A549 (cell line): ENCODE data around the gene TRPM5. TPM values are rescaled to one million over a fixed set of nuclear protein-coding genes. Genes with fewer than 3 reads are reported as not detected.

ENCODE experiments used
- ATAC-seq, 2 experiments: fragments of 200-7000 bp in 1 of 2; fragments of >200 bp in 1 of 2; cut with Nextera tagmentation in 1 of 2; cut with Tn5 transposase in 1 of 2; 3 replicates each; pipeline versions ENCODE4 v1.8.0 to v1.9.1; 2018 to 2020; ENCODE audit warnings: mild to moderate bottlenecking in 1 of 2, moderate library complexity in 1 of 2
- CTCF ChIA-PET: fragments of 300-600 bp; sonication (Branson Sonifier 250); formaldehyde crosslinking; extraction: SDS; loops from one replicate; lab custom pipeline; 2021; ENCODE audit warnings: antibody characterized with exemption, inconsistent platforms; lab: Yijun Ruan, JAX
- POLR2A ChIA-PET: fragments of 350-600 bp; formaldehyde crosslinking; extraction: SDS; loops from one replicate; lab custom pipeline; 2021; ENCODE audit warnings: antibody characterized with exemption, inconsistent platforms; lab: Yijun Ruan, JAX
- DNase-seq, 2 experiments: peaks; one replicate each; pipeline versions ENCODE4 v3.0.0 to v3.0.0-alpha.2; 2011 to 2016; ENCODE audit warnings: low read depth in 1 of 2, low spot score in 1 of 2
- FAIRE-seq: peaks from 2 replicates; lab custom pipeline; 2011; peaks lifted over from hg19 to GRCh38; lab: Jason Lieb, UNC
- H3K27ac ChIP-seq, 2 experiments: fragments of >200 bp; sonication (Bioruptor Twin); formaldehyde crosslinking; 3 replicates each; pipeline ENCODE4 v1.5.1; 2016 to 2017
- H3K4me1 ChIP-seq: fragments of >200 bp; sonication (Bioruptor Twin); formaldehyde crosslinking; 3 replicates; pipeline ENCODE4 v1.6.1; 2016
- H3K4me2 ChIP-seq: fragments of >200 bp; sonication (Bioruptor Twin); formaldehyde crosslinking; 3 replicates; pipeline ENCODE4 v1.6.1; 2016
- H3K4me3 ChIP-seq: fragments of >200 bp; sonication (Bioruptor Twin); formaldehyde crosslinking; 3 replicates; pipeline ENCODE4 v1.5.1; 2016
- H3K9me3 ChIP-seq: fragments of >200 bp; sonication (Bioruptor Twin); formaldehyde crosslinking; 3 replicates; pipeline ENCODE4 v1.6.1; 2016
- CBX2 ChIP-seq: fragments of 200-600 bp; sonication (generic); IDR thresholded peaks from 2 replicates; pipeline ENCODE4 v1.6.1; 2016; ENCODE audit warnings: low read depth, mild to moderate bottlenecking, borderline replicate concordance
- CBX8 ChIP-seq: fragments of 200-600 bp; sonication (generic); IDR thresholded peaks from 2 replicates; pipeline ENCODE4 v1.6.1; 2016
- E2F6 ChIP-seq: IDR thresholded peaks from 2 replicates; pipeline ENCODE4 v1.6.1; 2012; ENCODE audit warnings: low read depth, borderline replicate concordance
- EP300 ChIP-seq, 2 experiments: fragments of >200 bp; sonication (Bioruptor Twin); formaldehyde crosslinking; IDR thresholded peaks; 2 replicates in 1 of 2; 3 replicates in 1 of 2; pipeline ENCODE4 v1.6.1; 2016 to 2017
- GATA3 ChIP-seq: IDR thresholded peaks from 2 replicates; pipeline ENCODE4 v1.6.1; 2012; ENCODE audit warnings: borderline replicate concordance
- HOXB5 ChIP-seq: fragments of 250-450 bp; sonication (Bioruptor Pico); IDR thresholded peaks from 2 replicates; pipeline ENCODE4 v1.5.0; 2020; ENCODE audit warnings: mild to moderate bottlenecking, moderate library complexity
- JUN ChIP-seq, 2 experiments: fragments of >200 bp; sonication (Bioruptor Twin); formaldehyde crosslinking; IDR thresholded peaks; 2 replicates in 1 of 2; 3 replicates in 1 of 2; pipeline ENCODE4 v1.6.1; 2016 to 2017
- KDM1A ChIP-seq: fragments of 200-600 bp; sonication (generic); IDR thresholded peaks from 2 replicates; pipeline ENCODE4 v1.6.1; 2016; ENCODE audit warnings: low read depth, mild to moderate bottlenecking
- MAZ ChIP-seq: fragments of 150-350 bp; IDR thresholded peaks from 2 replicates; pipeline ENCODE4 v1.6.1; 2014; ENCODE audit warnings: antibody characterized with exemption, low read depth, low read length, borderline replicate concordance
- MYC ChIP-seq: IDR thresholded peaks from 2 replicates; pipeline ENCODE4 v1.6.1; 2012; ENCODE audit warnings: mild to moderate bottlenecking, inconsistent platforms, low read length, improper control_type of control experiment, borderline replicate concordance
- PBX3 ChIP-seq: IDR thresholded peaks from 2 replicates; pipeline ENCODE4 v1.6.1; 2012
- PHF8 ChIP-seq: fragments of 200-600 bp; sonication (generic); IDR thresholded peaks from 2 replicates; pipeline ENCODE4 v1.6.1; 2016; ENCODE audit warnings: low read depth, mild to moderate bottlenecking, antibody characterized with exemption, moderate library complexity, borderline replicate concordance
- POLR2A ChIP-seq: IDR thresholded peaks from 2 replicates; pipeline ENCODE4 v1.6.1; 2012; ENCODE audit warnings: mild to moderate bottlenecking, low read length
- RCOR1 ChIP-seq: fragments of 150-350 bp; IDR thresholded peaks from 2 replicates; pipeline ENCODE4 v1.6.1; 2014; ENCODE audit warnings: antibody characterized with exemption, low read length, low read depth
- RFX5 ChIP-seq: fragments of 450-650 bp; IDR thresholded peaks from 2 replicates; pipeline ENCODE4 v1.7.1; 2014; ENCODE audit warnings: antibody characterized with exemption, mild to moderate bottlenecking, moderate library complexity
- RNF2 ChIP-seq: fragments of 200-600 bp; sonication (generic); IDR thresholded peaks from 2 replicates; pipeline ENCODE4 v1.6.1; 2016; ENCODE audit warnings: low read depth, mild to moderate bottlenecking, antibody characterized with exemption, moderate library complexity, borderline replicate concordance
- TFCP2L1 ChIP-seq: fragments of 250-450 bp; sonication (Bioruptor Pico); IDR thresholded peaks from 2 replicates; pipeline ENCODE4 v1.5.0; 2021; ENCODE audit warnings: mild to moderate bottlenecking
- ZC3H11A ChIP-seq: fragments of 450-650 bp; IDR thresholded peaks from 2 replicates; pipeline ENCODE4 v1.6.1; 2014; ENCODE audit warnings: antibody characterized with exemption, mild to moderate bottlenecking
- WGBS: methylation state at CpG from one replicate; pipeline ENCODE4 v1.1.6; 2017; ENCODE audit errors: missing lambda C conversion rate; 5-methylcytosine and 5-hydroxymethylcytosine counted together
- polyA plus RNA-seq, 4 experiments: library from polyadenylated mRNA; depleted of rRNA in 3 of 4; stranded (reverse); fragments of >200 nt; fragmentation: RNase III in 1 of 4; extraction: RNeasy Plus Mini Kit Qiagen cat#74134 plus additional on column Dnase treatment in 1 of 4; gene quantifications; 2 replicates in 3 of 4; 3 replicates in 1 of 4; pipeline ENCODE4 v1.2.3, GENCODE V29; 2011 to 2017
- TF ChIP-seq, protein P1 (sequence below): fragments of >200 bp; sonication (Bioruptor Twin); formaldehyde crosslinking; IDR thresholded peaks from 2 replicates; pipeline ENCODE4 v1.6.1; 2016

The TRPM5 gene
- polyA plus RNA-seq, 2 of the 4 experiments (the other 2 are of a cell fraction) = not detected

- no peak overlapping the region for H3K4me2 ChIP-seq
- CTCF ChIA-PET = interaction anchor here (1.5 kb wide), 1 partner anchor 90 kb away, joined by 5 read pairs; no protein-coding TSS in a partner anchor
- TF ChIP-seq GATA3 (no peak), PBX3 (no peak), EP300 (IDR thresholded peaks at IDR 0.05) (no peak), ZC3H11A (no peak), TFCP2L1 (CRISPR knock-in tag) (no peak), POLR2A (no peak), E2F6 (no peak), MAZ (no peak), RNF2 (no peak), CBX2 (no peak), JUN (IDR thresholded peaks at IDR 0.05) (no peak), HOXB5 (CRISPR knock-in tag) (no peak), KDM1A (no peak), RCOR1 (no peak), CBX8 (no peak)
- TF ChIP-seq, protein P1, sequence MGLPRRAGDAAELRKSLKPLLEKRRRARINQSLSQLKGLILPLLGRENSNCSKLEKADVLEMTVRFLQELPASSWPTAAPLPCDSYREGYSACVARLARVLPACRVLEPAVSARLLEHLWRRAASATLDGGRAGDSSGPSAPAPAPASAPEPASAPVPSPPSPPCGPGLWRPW = no peak
- TF ChIP-seq, all 56 proteins: peak for 0
- POLR2A ChIA-PET = no interaction called here
- no peak overlapping the region for H3K4me3 ChIP-seq
- no peaks in the 10 kb centered on the region for H3K9me3 ChIP-seq
- no peak for DNase-seq
- H3K27ac ChIP-seq = no peak overlapping the region
- H3K4me1 ChIP-seq = peaks cover 18% of the 10 kb centered on the region
- no peak for FAIRE-seq
- WGBS = 94% methylated on average over 26 of the region's 26 CpGs
- ATAC-seq = no peak
These were observed 49.0 kb downstream of the TRPM5 start for GRCh38 chr11:2395211-2395730.

DNA sequence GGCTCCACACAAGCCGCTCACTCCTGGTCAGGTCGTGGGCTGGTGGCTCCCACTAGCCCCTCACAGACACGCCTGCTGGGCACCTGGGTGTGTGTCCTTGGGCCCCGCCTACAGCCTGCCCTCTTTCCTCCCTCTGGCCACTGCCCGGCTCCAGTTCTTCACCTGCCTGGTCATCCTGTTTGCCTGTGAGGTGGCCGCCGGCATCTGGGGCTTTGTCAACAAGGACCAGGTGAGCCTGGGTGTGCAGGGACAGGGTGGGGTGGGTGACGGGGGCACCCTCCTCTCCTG is 49.6 kb downstream of the TRPM5 start:
- Histone ChIP-seq H3K4me1 (peaks cover 23% of the 10 kb centered on the region), H3K4me2 (no peak overlapping the region), H3K9me3 (no peaks in the 10 kb centered on the region), H3K27ac (no peak overlapping the region), H3K4me3 (no peak overlapping the region)
- 90% methylated on average over 6 of the region's 8 CpGs for WGBS
- ChIA-PET CTCF (interaction anchor here (1.2 kb wide), 1 partner anchor 87 kb away, joined by 3 read pairs; no protein-coding TSS in a partner anchor), POLR2A (no interaction called here)
- no peak for ATAC-seq
- no peak for DNase-seq
- no peak for FAIRE-seq
- TF ChIP-seq EP300 (IDR thresholded peaks at IDR 0.05) = no peak
- TF ChIP-seq PBX3 = no peak
- TF ChIP-seq ZC3H11A = no peak
- TF ChIP-seq PHF8 = no peak
- TF ChIP-seq MYC = no peak
- no peak for TF ChIP-seq MAZ
- no peak for TF ChIP-seq RFX5
- TF ChIP-seq POLR2A = no peak
- no peak for TF ChIP-seq RNF2

Other genes with a start within 250 kb of the TRPM5 start
- not detected in 2 replicates for gene ASCL2, start 173.9 kb downstream of the TRPM5 start, polyA plus RNA-seq (2011; rRNA removed)
- gene ASCL2, start 173.9 kb downstream of the TRPM5 start, polyA plus RNA-seq (2017; fragmentation: RNase III; extraction: RNeasy Plus Mini Kit Qiagen cat#74134 plus additional on column Dnase treatment) = not detected in 3 replicates
- gene C11orf21, start 142.6 kb downstream of the TRPM5 start, polyA plus RNA-seq (2011; rRNA removed) = not detected in 2 replicates
- gene C11orf21, start 142.6 kb downstream of the TRPM5 start, polyA plus RNA-seq (2017; fragmentation: RNase III; extraction: RNeasy Plus Mini Kit Qiagen cat#74134 plus additional on column Dnase treatment) = not detected in 3 replicates
- gene TSPAN32, start 142.5 kb downstream of the TRPM5 start, polyA plus RNA-seq (2011; rRNA removed) = not detected in 2 replicates
- not detected in 3 replicates for gene TSPAN32, start 142.5 kb downstream of the TRPM5 start, polyA plus RNA-seq (2017; fragmentation: RNase III; extraction: RNeasy Plus Mini Kit Qiagen cat#74134 plus additional on column Dnase treatment)
- 125 and 160 TPM in 2 replicates for gene CD81, start 67.2 kb downstream of the TRPM5 start, polyA plus RNA-seq (2011; rRNA removed)
- 247 to 256 TPM (median 251 TPM) in 3 replicates for gene CD81, start 67.2 kb downstream of the TRPM5 start, polyA plus RNA-seq (2017; fragmentation: RNase III; extraction: RNeasy Plus Mini Kit Qiagen cat#74134 plus additional on column Dnase treatment)
- gene TSSC4, start 43.8 kb downstream of the TRPM5 start, polyA plus RNA-seq (2011; rRNA removed) = 21.8 and 22.2 TPM in 2 replicates
- 45.1 to 45.8 TPM (median 45.5 TPM) in 3 replicates for gene TSSC4, start 43.8 kb downstream of the TRPM5 start, polyA plus RNA-seq (2017; fragmentation: RNase III; extraction: RNeasy Plus Mini Kit Qiagen cat#74134 plus additional on column Dnase treatment)
- 0.17 and 0.26 TPM in 2 replicates for gene KCNQ1, start 494 bp upstream of the TRPM5 start, polyA plus RNA-seq (2011; rRNA removed)
- 0.12 to 0.14 TPM (median 0.13 TPM) in 3 replicates for gene KCNQ1, start 494 bp upstream of the TRPM5 start, polyA plus RNA-seq (2017; fragmentation: RNase III; extraction: RNeasy Plus Mini Kit Qiagen cat#74134 plus additional on column Dnase treatment)